IMR-90 (cell line): ENCODE measurements around the gene KRTAP10-11. TPM values are rescaled to one million over a fixed set of nuclear protein-coding genes. Genes with fewer than 3 reads are reported as not detected.

Experiments used
- ATAC-seq: fragments of 200-7000 bp; cut with Tn5 transposase; 2 replicates; pipeline ENCODE4 v1.9.1; 2020; ENCODE audit warnings: low read depth, mild to moderate bottlenecking, moderate library complexity
- BruUV-seq: library from RNA; stranded (reverse); fragments of 400-500 nt; replicated peaks from 2 replicates; lab custom pipeline; 2021; lab: Mats Ljungman, UMichigan
- CTCF ChIA-PET: fragments of 300-600 bp; formaldehyde crosslinking; extraction: SDS; loops from one replicate; lab custom pipeline; 2021; ENCODE audit warnings: antibody characterized with exemption; lab: Yijun Ruan, JAX
- POLR2A ChIA-PET: fragments of 300-600 bp; sonication (Branson Sonifier 250); formaldehyde crosslinking; loops from one replicate; lab custom pipeline; 2022; ENCODE audit warnings: antibody characterized with exemption; ENCODE audit not compliant: unreplicated experiment; lab: Charles Lee
- DNase-seq: peaks from one replicate; pipeline ENCODE4 v3.0.0; 2013
- H2AFZ ChIP-seq: replicated peaks from 2 replicates; pipeline ENCODE3; 2013; ENCODE audit warnings: low read length, mild to moderate bottlenecking; ENCODE audit not compliant: poor library complexity
- H2AK5ac ChIP-seq: 2 replicates; pipeline ENCODE4 v1.6.1; 2013; ENCODE audit warnings: low read depth, low read length, inconsistent platforms
- H2AK9ac ChIP-seq: replicated peaks from 2 replicates; pipeline ENCODE3; 2013; ENCODE audit warnings: mild to moderate bottlenecking, low read depth, low read length, moderate library complexity; ENCODE audit not compliant: poor library complexity
- H2BK120ac ChIP-seq: 2 replicates; pipeline ENCODE4 v1.6.1; 2013; ENCODE audit warnings: low read depth, low read length, inconsistent platforms
- H2BK15ac ChIP-seq: 3 replicates; pipeline ENCODE4 v1.6.1; 2013; ENCODE audit warnings: low read depth, low read length, inconsistent platforms
- H2BK20ac ChIP-seq: 2 replicates; pipeline ENCODE4 v1.6.1; 2013; ENCODE audit warnings: low read depth, mild to moderate bottlenecking, inconsistent platforms, low read length, moderate library complexity
- H2BK5ac ChIP-seq: 2 replicates; pipeline ENCODE4 v1.6.1; 2013; ENCODE audit warnings: mild to moderate bottlenecking, low read depth, low read length, inconsistent platforms; ENCODE audit not compliant: poor library complexity, severe bottlenecking
- H3K14ac ChIP-seq: replicated peaks from 2 replicates; pipeline ENCODE4 v1.6.1; 2013; ENCODE audit warnings: low read depth, low read length, inconsistent platforms
- H3K18ac ChIP-seq: 2 replicates; pipeline ENCODE4 v1.6.1; 2013; ENCODE audit warnings: low read depth, low read length, control low read depth
- H3K23ac ChIP-seq: 2 replicates; pipeline ENCODE4 v1.6.1; 2013; ENCODE audit warnings: low read depth, low read length, inconsistent platforms
- H3K27ac ChIP-seq: 2 replicates; pipeline ENCODE4 v1.5.1; 2013; ENCODE audit warnings: mild to moderate bottlenecking, control low read depth, low read length; ENCODE audit not compliant: insufficient read depth
- H3K27me3 ChIP-seq: 2 replicates; pipeline ENCODE4 v1.6.1; 2013; ENCODE audit warnings: low read length; ENCODE audit not compliant: control insufficient read depth, insufficient read depth
- H3K36me3 ChIP-seq: 2 replicates; pipeline ENCODE4 v1.6.1; 2013; ENCODE audit warnings: low read length, mixed read lengths; ENCODE audit not compliant: control insufficient read depth, insufficient read depth
- H3K4ac ChIP-seq: 2 replicates; pipeline ENCODE4 v1.6.1; 2013; ENCODE audit warnings: low read depth, low read length, inconsistent platforms
- H3K4me1 ChIP-seq: 2 replicates; pipeline ENCODE4 v1.6.1; 2013; ENCODE audit warnings: low read length, mixed read lengths; ENCODE audit not compliant: control insufficient read depth, insufficient read depth
- H3K4me2 ChIP-seq: 2 replicates; pipeline ENCODE4 v1.6.1; 2013; ENCODE audit warnings: low read depth, mild to moderate bottlenecking, control low read depth, low read length, moderate library complexity
- H3K4me3 ChIP-seq: 2 replicates; pipeline ENCODE4 v1.5.1; 2013; ENCODE audit warnings: low read depth, mild to moderate bottlenecking, control low read depth, low read length, moderate library complexity; ENCODE audit not compliant: insufficient read depth
- H3K56ac ChIP-seq: 2 replicates; pipeline ENCODE4 v1.6.1; 2013; ENCODE audit warnings: low read length, inconsistent platforms; ENCODE audit not compliant: insufficient read depth; ENCODE audit errors: extremely low read depth
- H3K79me1 ChIP-seq, 2 experiments: 2 replicates each; pipeline ENCODE4 v1.6.1; 2013; ENCODE audit warnings: low read length in 2 of 2, inconsistent platforms in 1 of 2, low read depth in 1 of 2
- H3K9ac ChIP-seq: 2 replicates; pipeline ENCODE4 v1.6.1; 2013; ENCODE audit warnings: low read depth, low read length, control low read depth
- H3K9me1 ChIP-seq: 2 replicates; pipeline ENCODE4 v1.6.1; 2013; ENCODE audit warnings: low read length, inconsistent platforms; ENCODE audit not compliant: insufficient read depth
- H3K9me3 ChIP-seq: 2 replicates; pipeline ENCODE4 v1.6.1; 2013; ENCODE audit warnings: low read length; ENCODE audit not compliant: control insufficient read depth, insufficient read depth
- H4K20me1 ChIP-seq: 2 replicates; pipeline ENCODE4 v1.6.1; 2013; ENCODE audit warnings: low read length, inconsistent platforms; ENCODE audit not compliant: insufficient read depth
- H4K5ac ChIP-seq: 2 replicates; pipeline ENCODE4 v1.6.1; 2013; ENCODE audit warnings: mild to moderate bottlenecking, low read depth, low read length, control low read depth
- H4K8ac ChIP-seq, 2 experiments: 2 replicates each; pipeline ENCODE4 v1.6.1; 2013; ENCODE audit warnings: low read depth in 2 of 2, low read length in 2 of 2, control low read depth in 1 of 2, inconsistent platforms in 1 of 2
- H4K91ac ChIP-seq: 2 replicates; pipeline ENCODE4 v1.6.1; 2013; ENCODE audit warnings: low read depth, low read length, inconsistent platforms; ENCODE audit not compliant: insufficient read depth
- CEBPB ChIP-seq: IDR thresholded peaks from 2 replicates; pipeline ENCODE4 v1.6.1; 2012; ENCODE audit warnings: low read depth, low read length, improper control_type of control experiment
- CHD1 ChIP-seq: IDR thresholded peaks from 2 replicates; pipeline ENCODE4 v1.6.1; 2012; ENCODE audit warnings: low read depth, low read length, improper control_type of control experiment
- CTCF ChIP-seq: conservative IDR thresholded peaks from 2 replicates; pipeline ENCODE4 v1.5.1; 2012; ENCODE audit warnings: mild to moderate bottlenecking, low read depth, low read length, improper control_type of control experiment
- ELK1 ChIP-seq: fragments of 150-350 bp; IDR thresholded peaks from 2 replicates; pipeline ENCODE4 v1.6.1; 2016; ENCODE audit warnings: low read depth, mild to moderate bottlenecking, low read length, moderate library complexity, borderline replicate concordance
- FOS ChIP-seq: fragments of 150-350 bp; IDR thresholded peaks from 2 replicates; pipeline ENCODE4 v1.6.1; 2016; ENCODE audit warnings: low read depth, low read length
- MAZ ChIP-seq: IDR thresholded peaks from 2 replicates; pipeline ENCODE4 v1.6.1; 2012; ENCODE audit warnings: low read depth, mild to moderate bottlenecking, low read length, improper control_type of control experiment, moderate library complexity, borderline replicate concordance
- MXI1 ChIP-seq: IDR thresholded peaks from 2 replicates; pipeline ENCODE4 v1.6.1; 2012; ENCODE audit warnings: low read depth, mild to moderate bottlenecking, low read length, moderate library complexity, borderline replicate concordance
- NFE2L2 ChIP-seq: fragments of 150-350 bp; IDR thresholded peaks from 2 replicates; pipeline ENCODE4 v1.6.1; 2016; ENCODE audit warnings: low read depth, mild to moderate bottlenecking, low read length
- POLR2A ChIP-seq: IDR thresholded peaks from 2 replicates; pipeline ENCODE4 v1.6.1; 2012; ENCODE audit warnings: mild to moderate bottlenecking, low read depth, low read length
- RAD21 ChIP-seq: IDR thresholded peaks from 2 replicates; pipeline ENCODE4 v1.6.1; 2012; ENCODE audit warnings: low read length, improper control_type of control experiment
- RCOR1 ChIP-seq: IDR thresholded peaks from 2 replicates; pipeline ENCODE4 v1.6.1; 2012; ENCODE audit warnings: mild to moderate bottlenecking, low read length, improper control_type of control experiment; ENCODE audit not compliant: insufficient replicate concordance
- RFX5 ChIP-seq: IDR thresholded peaks from 2 replicates; pipeline ENCODE4 v1.8.0; 2012; ENCODE audit warnings: low read depth, mild to moderate bottlenecking, low read length, moderate library complexity
- SMC3 ChIP-seq: fragments of 150-350 bp; IDR thresholded peaks from 2 replicates; pipeline ENCODE4 v1.6.1; 2016; ENCODE audit warnings: low read depth, mild to moderate bottlenecking, antibody characterized with exemption, low read length, moderate library complexity
- WGBS, 2 experiments: methylation state at CpG; one replicate each; pipeline versions ENCODE4 v1.1.5 to v1.1.7; 2013; ENCODE audit warnings: missing lambda C conversion rate in 2 of 2; ENCODE audit not compliant: insufficient read length in 1 of 2; ENCODE audit errors: extremely low coverage in 2 of 2; 5-methylcytosine and 5-hydroxymethylcytosine counted together
- dilution Hi-C: fragments of 300-500 bp; cut with HindIII; formaldehyde crosslinking; loops from one replicate; pipeline ENCODE4 v1.14.3; 2018; ENCODE audit warnings: low sequenced_read_pairs; ENCODE audit not compliant: unreplicated experiment
- in situ Hi-C: fragments of 300-500 bp; cut with MboI; formaldehyde crosslinking; loops from 3 replicates; pipeline ENCODE4 v1.14.3; 2019; ENCODE audit warnings: low sequenced_read_pairs, inconsistent platforms, mixed read lengths
- intact Hi-C: fragments of 100-400 bp; cut with micrococcal nuclease; formaldehyde crosslinking; loops from 2 replicates; pipeline ENCODE4 v1.10.0; 2022
- polyA plus RNA-seq, 3 experiments: library from polyadenylated mRNA; depleted of rRNA; stranded (reverse); fragments of >200 nt; gene quantifications; 2 replicates each; pipeline ENCODE4 v1.2.3, GENCODE V29; 2012; ENCODE audit warnings: low replicate concordance in 1 of 3
- total RNA-seq: library from RNA; depleted of rRNA; stranded (reverse); fragments of >200 nt; gene quantifications from 2 replicates; pipeline ENCODE4 v1.2.3, GENCODE V29; 2012
- TF ChIP-seq, protein P1 (sequence below): fragments of 150-350 bp; IDR thresholded peaks from 2 replicates; pipeline ENCODE4 v1.6.1; 2017; ENCODE audit warnings: mild to moderate bottlenecking, antibody characterized with exemption, low read length, low read depth

KRTAP10-11 gene
- total and polyA plus RNA-seq, 2 of the 4 experiments (the other 2 are of a cell fraction) = not detected

DNA sequence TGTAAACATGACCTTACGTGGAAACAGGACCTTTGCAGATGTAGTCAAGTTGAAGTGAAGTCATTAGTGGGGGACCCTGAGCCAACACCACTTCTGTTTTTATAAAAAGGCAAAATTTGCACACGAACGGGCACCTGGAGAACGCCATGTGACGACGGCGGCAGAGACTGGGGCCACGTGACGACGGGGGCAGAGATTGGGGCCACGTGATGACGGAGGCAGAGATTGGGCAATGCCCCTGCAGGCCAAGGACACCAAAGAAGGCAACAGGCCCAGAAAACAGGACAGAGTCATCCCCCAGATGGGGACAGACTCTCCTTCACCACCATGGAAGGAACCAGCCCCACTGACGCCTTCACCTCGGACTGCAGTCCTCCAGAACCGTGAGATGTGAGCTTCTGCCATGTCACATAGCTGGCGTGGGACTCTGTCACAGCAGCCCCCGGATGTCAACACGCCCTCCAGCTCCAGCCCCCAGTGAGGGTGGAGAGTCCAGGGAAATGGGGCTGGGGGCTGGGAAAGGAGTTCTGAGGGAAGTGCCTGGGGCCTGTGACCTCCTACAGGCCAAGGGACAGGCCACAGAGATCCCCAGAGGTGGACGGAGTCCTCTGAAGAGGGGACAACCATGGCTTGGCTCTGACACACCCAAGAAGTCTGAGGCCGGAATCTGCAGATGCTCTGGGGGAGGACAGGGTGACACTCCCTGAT, 4.2 kb downstream of the KRTAP10-11 start:
- no peak overlapping the region for H3K14ac ChIP-seq
- no peaks in the 10 kb centered on the region for H3K9me1 ChIP-seq
- no peak overlapping the region for H2BK5ac ChIP-seq
- no peak overlapping the region for H3K56ac ChIP-seq
- no peak overlapping the region for H3K4me2 ChIP-seq
- no peaks in the 10 kb centered on the region for H4K20me1 ChIP-seq
- no peak overlapping the region for H3K4me3 ChIP-seq
- no peaks in the 10 kb centered on the region; the same call in 1 of the 2 replicates for H3K27me3 ChIP-seq
- no peak overlapping the region for H4K91ac ChIP-seq
- H3K36me3 ChIP-seq = no peaks in the 10 kb centered on the region
- no peak overlapping the region for H3K23ac ChIP-seq
- no peak overlapping the region for H2BK20ac ChIP-seq
- dilution Hi-C loops = no loop called here
- no peak overlapping the region for H2BK15ac ChIP-seq
- in situ Hi-C loops = no loop called here
- no peak overlapping the region for H3K9ac ChIP-seq
- H4K8ac ChIP-seq = no peak overlapping the region
- no peaks in the 10 kb centered on the region for H3K4me1 ChIP-seq
- no peak overlapping the region for H3K18ac ChIP-seq
- H3K79me1 ChIP-seq = no peaks in the 10 kb centered on the region
- peak overlapping the region; percentile 7 for H2AFZ ChIP-seq
- H3K4ac ChIP-seq = no peak overlapping the region
- DNase-seq = no peak
- peaks cover 2% of the 10 kb centered on the region for H3K9me3 ChIP-seq
- BruUV-seq = no TSS peak
- no peak for TF ChIP-seq CHD1
- TF ChIP-seq RFX5 = no peak
- TF ChIP-seq NFE2L2 = no peak
- TF ChIP-seq RAD21 = no peak
- no peak for TF ChIP-seq FOS
- no peak for TF ChIP-seq ELK1
- TF ChIP-seq POLR2A = no peak
- TF ChIP-seq CTCF = no peak
- no peak for TF ChIP-seq MXI1
- TF ChIP-seq RCOR1 = no peak
- TF ChIP-seq, protein P1, sequence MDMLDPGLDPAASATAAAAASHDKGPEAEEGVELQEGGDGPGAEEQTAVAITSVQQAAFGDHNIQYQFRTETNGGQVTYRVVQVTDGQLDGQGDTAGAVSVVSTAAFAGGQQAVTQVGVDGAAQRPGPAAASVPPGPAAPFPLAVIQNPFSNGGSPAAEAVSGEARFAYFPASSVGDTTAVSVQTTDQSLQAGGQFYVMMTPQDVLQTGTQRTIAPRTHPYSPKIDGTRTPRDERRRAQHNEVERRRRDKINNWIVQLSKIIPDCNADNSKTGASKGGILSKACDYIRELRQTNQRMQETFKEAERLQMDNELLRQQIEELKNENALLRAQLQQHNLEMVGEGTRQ = no peak
- TF ChIP-seq MAZ = no peak
- no peak for TF ChIP-seq SMC3
- TF ChIP-seq CEBPB = no peak
- no peak overlapping the region for H2BK120ac ChIP-seq
- no peak overlapping the region for H4K5ac ChIP-seq
- ChIA-PET POLR2A (no interaction called here), CTCF (no interaction called here)
- intact Hi-C loops = loop anchor here (10.0 kb wide), 1 partner anchor 64 kb away; the partner anchor contains the start of gene TSPEAR
- H2AK9ac ChIP-seq = no peak overlapping the region
- H3K27ac ChIP-seq = no peak overlapping the region
- no peak for ATAC-seq
- no peak overlapping the region for H2AK5ac ChIP-seq
- WGBS, 2 experiments = 64% methylated on average over 15 of the region's 20 CpGs; no CpG with 5 or more reads in 1 of the 2 experiments
